IMR-90 (cell line): ENCODE measurements around the gene TUBA1B. TPM values are rescaled to one million over a fixed set of nuclear protein-coding genes. Genes with fewer than 3 reads are reported as not detected.

Source experiments
- ATAC-seq: fragments of 200-7000 bp; cut with Tn5 transposase; 2 replicates; pipeline ENCODE4 v1.9.1; 2020; ENCODE audit warnings: low read depth, mild to moderate bottlenecking, moderate library complexity
- BruUV-seq: library from RNA; stranded (reverse); fragments of 400-500 nt; replicated peaks from 2 replicates; lab custom pipeline; 2021; lab: Mats Ljungman, UMichigan
- CTCF ChIA-PET: fragments of 300-600 bp; formaldehyde crosslinking; extraction: SDS; loops from one replicate; lab custom pipeline; 2021; ENCODE audit warnings: antibody characterized with exemption; lab: Yijun Ruan, JAX
- POLR2A ChIA-PET: fragments of 300-600 bp; sonication (Branson Sonifier 250); formaldehyde crosslinking; loops from one replicate; lab custom pipeline; 2022; ENCODE audit warnings: antibody characterized with exemption; ENCODE audit not compliant: unreplicated experiment; lab: Charles Lee
- DNase-seq: peaks from one replicate; pipeline ENCODE4 v3.0.0; 2013
- H2AFZ ChIP-seq: replicated peaks from 2 replicates; pipeline ENCODE3; 2013; ENCODE audit warnings: low read length, mild to moderate bottlenecking; ENCODE audit not compliant: poor library complexity
- H2AK5ac ChIP-seq: 2 replicates; pipeline ENCODE4 v1.6.1; 2013; ENCODE audit warnings: low read depth, low read length, inconsistent platforms
- H2AK9ac ChIP-seq: replicated peaks from 2 replicates; pipeline ENCODE3; 2013; ENCODE audit warnings: mild to moderate bottlenecking, low read depth, low read length, moderate library complexity; ENCODE audit not compliant: poor library complexity
- H2BK120ac ChIP-seq: 2 replicates; pipeline ENCODE4 v1.6.1; 2013; ENCODE audit warnings: low read depth, low read length, inconsistent platforms
- H2BK15ac ChIP-seq: 3 replicates; pipeline ENCODE4 v1.6.1; 2013; ENCODE audit warnings: low read depth, low read length, inconsistent platforms
- H2BK20ac ChIP-seq: 2 replicates; pipeline ENCODE4 v1.6.1; 2013; ENCODE audit warnings: low read depth, mild to moderate bottlenecking, inconsistent platforms, low read length, moderate library complexity
- H2BK5ac ChIP-seq: 2 replicates; pipeline ENCODE4 v1.6.1; 2013; ENCODE audit warnings: mild to moderate bottlenecking, low read depth, low read length, inconsistent platforms; ENCODE audit not compliant: poor library complexity, severe bottlenecking
- H3K14ac ChIP-seq: replicated peaks from 2 replicates; pipeline ENCODE4 v1.6.1; 2013; ENCODE audit warnings: low read depth, low read length, inconsistent platforms
- H3K18ac ChIP-seq: 2 replicates; pipeline ENCODE4 v1.6.1; 2013; ENCODE audit warnings: low read depth, low read length, control low read depth
- H3K23ac ChIP-seq: 2 replicates; pipeline ENCODE4 v1.6.1; 2013; ENCODE audit warnings: low read depth, low read length, inconsistent platforms
- H3K27ac ChIP-seq: 2 replicates; pipeline ENCODE4 v1.5.1; 2013; ENCODE audit warnings: mild to moderate bottlenecking, control low read depth, low read length; ENCODE audit not compliant: insufficient read depth
- H3K27me3 ChIP-seq: 2 replicates; pipeline ENCODE4 v1.6.1; 2013; ENCODE audit warnings: low read length; ENCODE audit not compliant: control insufficient read depth, insufficient read depth
- H3K36me3 ChIP-seq: 2 replicates; pipeline ENCODE4 v1.6.1; 2013; ENCODE audit warnings: low read length, mixed read lengths; ENCODE audit not compliant: control insufficient read depth, insufficient read depth
- H3K4ac ChIP-seq: 2 replicates; pipeline ENCODE4 v1.6.1; 2013; ENCODE audit warnings: low read depth, low read length, inconsistent platforms
- H3K4me1 ChIP-seq: 2 replicates; pipeline ENCODE4 v1.6.1; 2013; ENCODE audit warnings: low read length, mixed read lengths; ENCODE audit not compliant: control insufficient read depth, insufficient read depth
- H3K4me2 ChIP-seq: 2 replicates; pipeline ENCODE4 v1.6.1; 2013; ENCODE audit warnings: low read depth, mild to moderate bottlenecking, control low read depth, low read length, moderate library complexity
- H3K4me3 ChIP-seq: 2 replicates; pipeline ENCODE4 v1.5.1; 2013; ENCODE audit warnings: low read depth, mild to moderate bottlenecking, control low read depth, low read length, moderate library complexity; ENCODE audit not compliant: insufficient read depth
- H3K56ac ChIP-seq: 2 replicates; pipeline ENCODE4 v1.6.1; 2013; ENCODE audit warnings: low read length, inconsistent platforms; ENCODE audit not compliant: insufficient read depth; ENCODE audit errors: extremely low read depth
- H3K79me1 ChIP-seq, 2 experiments: 2 replicates each; pipeline ENCODE4 v1.6.1; 2013; ENCODE audit warnings: low read length in 2 of 2, inconsistent platforms in 1 of 2, low read depth in 1 of 2
- H3K9ac ChIP-seq: 2 replicates; pipeline ENCODE4 v1.6.1; 2013; ENCODE audit warnings: low read depth, low read length, control low read depth
- H3K9me1 ChIP-seq: 2 replicates; pipeline ENCODE4 v1.6.1; 2013; ENCODE audit warnings: low read length, inconsistent platforms; ENCODE audit not compliant: insufficient read depth
- H3K9me3 ChIP-seq: 2 replicates; pipeline ENCODE4 v1.6.1; 2013; ENCODE audit warnings: low read length; ENCODE audit not compliant: control insufficient read depth, insufficient read depth
- H4K20me1 ChIP-seq: 2 replicates; pipeline ENCODE4 v1.6.1; 2013; ENCODE audit warnings: low read length, inconsistent platforms; ENCODE audit not compliant: insufficient read depth
- H4K5ac ChIP-seq: 2 replicates; pipeline ENCODE4 v1.6.1; 2013; ENCODE audit warnings: mild to moderate bottlenecking, low read depth, low read length, control low read depth
- H4K8ac ChIP-seq, 2 experiments: 2 replicates each; pipeline ENCODE4 v1.6.1; 2013; ENCODE audit warnings: low read depth in 2 of 2, low read length in 2 of 2, control low read depth in 1 of 2, inconsistent platforms in 1 of 2
- H4K91ac ChIP-seq: 2 replicates; pipeline ENCODE4 v1.6.1; 2013; ENCODE audit warnings: low read depth, low read length, inconsistent platforms; ENCODE audit not compliant: insufficient read depth
- BHLHE40 ChIP-seq: fragments of 150-350 bp; IDR thresholded peaks from 2 replicates; pipeline ENCODE4 v1.6.1; 2016; ENCODE audit warnings: mild to moderate bottlenecking, low read depth, low read length
- CEBPB ChIP-seq: IDR thresholded peaks from 2 replicates; pipeline ENCODE4 v1.6.1; 2012; ENCODE audit warnings: low read depth, low read length, improper control_type of control experiment
- CHD1 ChIP-seq: IDR thresholded peaks from 2 replicates; pipeline ENCODE4 v1.6.1; 2012; ENCODE audit warnings: low read depth, low read length, improper control_type of control experiment
- FOS ChIP-seq: fragments of 150-350 bp; IDR thresholded peaks from 2 replicates; pipeline ENCODE4 v1.6.1; 2016; ENCODE audit warnings: low read depth, low read length
- MAZ ChIP-seq: IDR thresholded peaks from 2 replicates; pipeline ENCODE4 v1.6.1; 2012; ENCODE audit warnings: low read depth, mild to moderate bottlenecking, low read length, improper control_type of control experiment, moderate library complexity, borderline replicate concordance
- MXI1 ChIP-seq: IDR thresholded peaks from 2 replicates; pipeline ENCODE4 v1.6.1; 2012; ENCODE audit warnings: low read depth, mild to moderate bottlenecking, low read length, moderate library complexity, borderline replicate concordance
- NFE2L2 ChIP-seq: fragments of 150-350 bp; IDR thresholded peaks from 2 replicates; pipeline ENCODE4 v1.6.1; 2016; ENCODE audit warnings: low read depth, mild to moderate bottlenecking, low read length
- RAD21 ChIP-seq: IDR thresholded peaks from 2 replicates; pipeline ENCODE4 v1.6.1; 2012; ENCODE audit warnings: low read length, improper control_type of control experiment
- RCOR1 ChIP-seq: IDR thresholded peaks from 2 replicates; pipeline ENCODE4 v1.6.1; 2012; ENCODE audit warnings: mild to moderate bottlenecking, low read length, improper control_type of control experiment; ENCODE audit not compliant: insufficient replicate concordance
- RFX5 ChIP-seq: IDR thresholded peaks from 2 replicates; pipeline ENCODE4 v1.8.0; 2012; ENCODE audit warnings: low read depth, mild to moderate bottlenecking, low read length, moderate library complexity
- SMC3 ChIP-seq: fragments of 150-350 bp; IDR thresholded peaks from 2 replicates; pipeline ENCODE4 v1.6.1; 2016; ENCODE audit warnings: low read depth, mild to moderate bottlenecking, antibody characterized with exemption, low read length, moderate library complexity
- USF2 ChIP-seq: fragments of 150-350 bp; IDR thresholded peaks from 2 replicates; pipeline ENCODE4 v1.6.1; 2017; ENCODE audit warnings: mild to moderate bottlenecking, antibody characterized with exemption, low read length, low read depth
- WGBS, 2 experiments: methylation state at CpG; one replicate each; pipeline versions ENCODE4 v1.1.5 to v1.1.7; 2013; ENCODE audit warnings: missing lambda C conversion rate in 2 of 2; ENCODE audit not compliant: insufficient read length in 1 of 2; ENCODE audit errors: extremely low coverage in 2 of 2; 5-methylcytosine and 5-hydroxymethylcytosine counted together
- dilution Hi-C: fragments of 300-500 bp; cut with HindIII; formaldehyde crosslinking; loops from one replicate; pipeline ENCODE4 v1.14.3; 2018; ENCODE audit warnings: low sequenced_read_pairs; ENCODE audit not compliant: unreplicated experiment
- in situ Hi-C: fragments of 300-500 bp; cut with MboI; formaldehyde crosslinking; loops from 3 replicates; pipeline ENCODE4 v1.14.3; 2019; ENCODE audit warnings: low sequenced_read_pairs, inconsistent platforms, mixed read lengths
- intact Hi-C: fragments of 100-400 bp; cut with micrococcal nuclease; formaldehyde crosslinking; loops from 2 replicates; pipeline ENCODE4 v1.10.0; 2022
- polyA plus RNA-seq, 3 experiments: library from polyadenylated mRNA; depleted of rRNA; stranded (reverse); fragments of >200 nt; gene quantifications; 2 replicates each; pipeline ENCODE4 v1.2.3, GENCODE V29; 2012; ENCODE audit warnings: low replicate concordance in 1 of 3
- total RNA-seq: library from RNA; depleted of rRNA; stranded (reverse); fragments of >200 nt; gene quantifications from 2 replicates; pipeline ENCODE4 v1.2.3, GENCODE V29; 2012
- TF ChIP-seq, protein P1 (sequence below): fragments of 150-350 bp; IDR thresholded peaks from 2 replicates; pipeline ENCODE4 v1.6.1; 2016; ENCODE audit warnings: low read depth, mild to moderate bottlenecking, low read length, moderate library complexity, borderline replicate concordance
- TF ChIP-seq, protein P2 (sequence below): conservative IDR thresholded peaks from 2 replicates; pipeline ENCODE4 v1.5.1; 2012; ENCODE audit warnings: mild to moderate bottlenecking, low read depth, low read length, improper control_type of control experiment

Gene TUBA1B
- total and polyA plus RNA-seq, 2 of the 4 experiments (the other 2 are of a cell fraction): 4,221 to 5,195 TPM

GRCh38 chr12:49094160-49094974, 36.8 kb downstream of the TUBA1B start, which contains the start of gene DHH:
DHH (minus strand) TSS chr12:49094801; CDS start chr12:49094512, 289 bp downstream.
- H3K9me1 ChIP-seq: no peaks in the 10 kb centered on the region
- ChIA-PET CTCF (interaction anchor here (1.0 kb wide), 2 partner anchors 15 to 16 kb away, joined by 3 read pairs; partner anchors contain the start of gene LMBR1L), POLR2A (no interaction called here)
- no peak within 1 kb of the TSS for H3K27ac ChIP-seq
- no peak within 1 kb of the TSS for H3K9ac ChIP-seq
- peaks cover 6% of the 10 kb centered on the region; the same call in 1 of the 2 replicates for H4K20me1 ChIP-seq
- H3K23ac ChIP-seq: no peak within 1 kb of the TSS; the same call in none of the 2 replicates
- BruUV-seq: no TSS peak
- no peaks in the 10 kb centered on the region for H3K9me3 ChIP-seq
- H3K4ac ChIP-seq: no peak within 1 kb of the TSS
- H4K5ac ChIP-seq: no peak within 1 kb of the TSS
- no peak within 1 kb of the TSS for H2BK20ac ChIP-seq
- ATAC-seq (peak; percentile 19), DNase-seq (no peak)
- peak within 1 kb of the TSS; percentile 7 for H3K4me2 ChIP-seq
- no peaks in the 10 kb centered on the region for H3K79me1 ChIP-seq
- intact Hi-C loops: no loop called here
- peaks cover 24% of the 10 kb centered on the region; the same call in 1 of the 2 replicates for H3K27me3 ChIP-seq
- no peak within 1 kb of the TSS for H3K56ac ChIP-seq
- peaks cover 17% of the 10 kb centered on the region for H3K36me3 ChIP-seq
- peak within 1 kb of the TSS; percentile 34 for H2AFZ ChIP-seq
- H2BK15ac ChIP-seq: no peak within 1 kb of the TSS
- no peak within 1 kb of the TSS for H3K18ac ChIP-seq
- 11% methylated on average over 19 of the region's 49 CpGs; no CpG with 5 or more reads in 1 of the 2 experiments for WGBS, 2 experiments
- in situ Hi-C loops: no loop called here
- no peak within 1 kb of the TSS for H4K8ac ChIP-seq
- peaks cover 7% of the 10 kb centered on the region; the same call in 1 of the 2 replicates for H3K4me1 ChIP-seq
- dilution Hi-C loops: no loop called here
- no peak within 1 kb of the TSS for H4K91ac ChIP-seq
- H3K14ac ChIP-seq: no peak within 1 kb of the TSS
- no peak within 1 kb of the TSS for H2BK120ac ChIP-seq
- no peak within 1 kb of the TSS for H2AK9ac ChIP-seq
- no peak within 1 kb of the TSS for H2BK5ac ChIP-seq
- no peak within 1 kb of the TSS; the same call in 1 of the 2 replicates for H2AK5ac ChIP-seq
- H3K4me3 ChIP-seq: no peak within 1 kb of the TSS
- TF ChIP-seq RFX5: no peak
- TF ChIP-seq SMC3: no peak
- TF ChIP-seq FOS: no peak
- no peak for TF ChIP-seq NFE2L2
- TF ChIP-seq BHLHE40: no peak
- TF ChIP-seq USF2: no peak
- no peak for TF ChIP-seq MXI1
- no peak for TF ChIP-seq RCOR1
- no peak for TF ChIP-seq RAD21
- TF ChIP-seq, protein P1, sequence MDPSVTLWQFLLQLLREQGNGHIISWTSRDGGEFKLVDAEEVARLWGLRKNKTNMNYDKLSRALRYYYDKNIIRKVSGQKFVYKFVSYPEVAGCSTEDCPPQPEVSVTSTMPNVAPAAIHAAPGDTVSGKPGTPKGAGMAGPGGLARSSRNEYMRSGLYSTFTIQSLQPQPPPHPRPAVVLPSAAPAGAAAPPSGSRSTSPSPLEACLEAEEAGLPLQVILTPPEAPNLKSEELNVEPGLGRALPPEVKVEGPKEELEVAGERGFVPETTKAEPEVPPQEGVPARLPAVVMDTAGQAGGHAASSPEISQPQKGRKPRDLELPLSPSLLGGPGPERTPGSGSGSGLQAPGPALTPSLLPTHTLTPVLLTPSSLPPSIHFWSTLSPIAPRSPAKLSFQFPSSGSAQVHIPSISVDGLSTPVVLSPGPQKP: no peak
- no peak for TF ChIP-seq MAZ
- TF ChIP-seq, protein P2, sequence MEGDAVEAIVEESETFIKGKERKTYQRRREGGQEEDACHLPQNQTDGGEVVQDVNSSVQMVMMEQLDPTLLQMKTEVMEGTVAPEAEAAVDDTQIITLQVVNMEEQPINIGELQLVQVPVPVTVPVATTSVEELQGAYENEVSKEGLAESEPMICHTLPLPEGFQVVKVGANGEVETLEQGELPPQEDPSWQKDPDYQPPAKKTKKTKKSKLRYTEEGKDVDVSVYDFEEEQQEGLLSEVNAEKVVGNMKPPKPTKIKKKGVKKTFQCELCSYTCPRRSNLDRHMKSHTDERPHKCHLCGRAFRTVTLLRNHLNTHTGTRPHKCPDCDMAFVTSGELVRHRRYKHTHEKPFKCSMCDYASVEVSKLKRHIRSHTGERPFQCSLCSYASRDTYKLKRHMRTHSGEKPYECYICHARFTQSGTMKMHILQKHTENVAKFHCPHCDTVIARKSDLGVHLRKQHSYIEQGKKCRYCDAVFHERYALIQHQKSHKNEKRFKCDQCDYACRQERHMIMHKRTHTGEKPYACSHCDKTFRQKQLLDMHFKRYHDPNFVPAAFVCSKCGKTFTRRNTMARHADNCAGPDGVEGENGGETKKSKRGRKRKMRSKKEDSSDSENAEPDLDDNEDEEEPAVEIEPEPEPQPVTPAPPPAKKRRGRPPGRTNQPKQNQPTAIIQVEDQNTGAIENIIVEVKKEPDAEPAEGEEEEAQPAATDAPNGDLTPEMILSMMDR: no peak
- TF ChIP-seq CEBPB: no peak
- TF ChIP-seq CHD1: no peak
